Erythroblast (primary cell): ENCODE measurements around the gene PCNT.

Source experiments
- GATA1 ChIP-seq: IDR thresholded peaks from 2 replicates; pipeline ENCODE4 v1.6.1; 2011; ENCODE audit warnings: low read depth, mild to moderate bottlenecking, control low read depth, low read length, moderate library complexity
- POLR2A ChIP-seq: IDR thresholded peaks from 2 replicates; pipeline ENCODE4 v1.6.1; 2011; ENCODE audit warnings: mild to moderate bottlenecking, low read length

DNA sequence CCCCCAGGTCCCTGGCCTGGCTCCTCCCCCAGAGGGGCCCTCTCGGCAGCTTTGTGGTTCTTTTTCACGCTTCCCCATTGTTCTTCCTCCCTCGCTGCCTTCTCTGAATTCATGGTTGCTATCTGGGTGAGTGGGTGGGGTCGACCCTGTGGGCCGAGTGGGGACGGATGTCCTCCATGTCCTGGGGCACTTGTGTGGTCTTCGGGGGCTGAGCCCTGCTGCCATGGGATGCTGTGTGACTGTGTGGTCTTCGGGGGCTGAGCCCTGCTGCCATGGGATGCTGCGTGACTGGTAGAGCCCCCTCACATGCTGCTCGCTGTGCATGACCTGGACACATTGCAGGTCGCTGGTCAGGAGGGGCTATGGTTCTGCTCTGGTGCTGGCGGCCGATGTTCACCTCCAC, 113.1 kb downstream of the PCNT start:
- TF ChIP-seq POLR2A, result no peak
- TF ChIP-seq GATA1, result no peak
